CD14-positive monocyte (primary cell): Measurements from ENCODE around the gene SASS6. TPM values are rescaled to one million over a fixed set of nuclear protein-coding genes. Genes with fewer than 3 reads are reported as not detected.
"Not testable (repeated sequence)": the region's sequence is repeated elsewhere in the genome, so short reads cannot be mapped to it uniquely, and the experiment has no call there.

Experiments
- DNase-seq, 3 donors: peaks; one replicate each; pipeline ENCODE4 v3.0.0-alpha.2; 2011 to 2022
- H2AFZ ChIP-seq: 2 replicates; pipeline ENCODE4 v1.6.0; 2012; ENCODE audit warnings: mild to moderate bottlenecking, low read depth, low read length, inconsistent platforms; ENCODE audit not compliant: insufficient read depth, poor library complexity, severe bottlenecking
- H3K27ac ChIP-seq, 2 donors: 1 replicate in 1 of 2; 2 replicates in 1 of 2; pipeline ENCODE4 v1.5.1; 2012 to 2013; ENCODE audit warnings: low read length in 2 of 2, control low read depth in 1 of 2, inconsistent platforms in 1 of 2, low read depth in 1 of 2, mild to moderate bottlenecking in 1 of 2
- H3K27me3 ChIP-seq, 2 donors: one replicate each; pipeline versions ENCODE4 v1.6.0 to v1.6.1; 2011 to 2013; ENCODE audit warnings: low read length in 2 of 2; ENCODE audit not compliant: control insufficient read depth in 2 of 2, insufficient read depth in 2 of 2
- H3K36me3 ChIP-seq, 2 donors: replicated peaks in 1 of 2; 1 replicate in 1 of 2; 2 replicates in 1 of 2; pipeline versions ENCODE4 v1.5.1 to v1.6.1; 2012 to 2013; ENCODE audit warnings: low read length in 2 of 2, control low read depth in 1 of 2, inconsistent platforms in 1 of 2, mild to moderate bottlenecking in 1 of 2; ENCODE audit not compliant: insufficient read depth in 2 of 2, control insufficient read depth in 1 of 2
- H3K4me1 ChIP-seq, 2 donors: 1 replicate in 1 of 2; 2 replicates in 1 of 2; pipeline versions ENCODE4 v1.5.1 to v1.6.1; 2012 to 2013; ENCODE audit warnings: low read length in 2 of 2, control low read depth in 1 of 2, inconsistent platforms in 1 of 2, mild to moderate bottlenecking in 1 of 2, moderate library complexity in 1 of 2; ENCODE audit not compliant: insufficient read depth in 2 of 2, control insufficient read depth in 1 of 2
- H3K4me2 ChIP-seq: replicated peaks from 2 replicates; pipeline ENCODE3; 2012; ENCODE audit warnings: low read length, moderate library complexity, mild to moderate bottlenecking; ENCODE audit not compliant: poor library complexity, severe bottlenecking; ENCODE audit errors: extremely low read depth
- H3K4me3 ChIP-seq, 3 experiments: fragments of 200-600 bp in 1 of 3; sonication (generic) in 1 of 3; replicated peaks in 1 of 3; 1 replicate in 2 of 3; 2 replicates in 1 of 3; pipeline ENCODE4 v1.5.1; 2011 to 2013; ENCODE audit warnings: low read length in 3 of 3, mild to moderate bottlenecking in 3 of 3, control low read depth in 2 of 3, low read depth in 2 of 3, inconsistent platforms in 1 of 3, moderate library complexity in 1 of 3
- H3K79me2 ChIP-seq: 2 replicates; pipeline ENCODE4 v1.6.0; 2012; ENCODE audit warnings: mild to moderate bottlenecking, control low read depth, inconsistent platforms, low read length, moderate library complexity; ENCODE audit not compliant: insufficient read depth
- H3K9ac ChIP-seq: 2 replicates; pipeline ENCODE4 v1.6.0; 2017; ENCODE audit warnings: low read length, mild to moderate bottlenecking; ENCODE audit not compliant: insufficient read depth, poor library complexity, severe bottlenecking
- H3K9me3 ChIP-seq, 2 donors: replicated peaks in 1 of 2; 1 replicate in 1 of 2; 2 replicates in 1 of 2; pipeline versions ENCODE4 v1.5.1 to v1.6.1; 2012 to 2013; ENCODE audit warnings: low read length in 2 of 2, control low read depth in 1 of 2; ENCODE audit not compliant: control insufficient read depth in 1 of 2, insufficient read depth in 1 of 2
- H4K20me1 ChIP-seq: 2 replicates; pipeline ENCODE4 v1.6.0; 2012; ENCODE audit warnings: mild to moderate bottlenecking, low read length, control low read depth, moderate library complexity; ENCODE audit not compliant: insufficient read depth
- H3K27ac Mint-ChIP-seq, 7 donors: one replicate each; pipeline ENCODE4 v1.8.0; 2020; ENCODE audit warnings: mild to moderate bottlenecking in 7 of 7, mixed read lengths in 7 of 7, moderate library complexity in 6 of 7, inconsistent platforms in 2 of 7
- H3K27me3 Mint-ChIP-seq, 3 donors: one replicate each; pipeline ENCODE4 v1.8.0; 2021 to 2022; ENCODE audit warnings: low read depth in 3 of 3, mild to moderate bottlenecking in 3 of 3, mixed read lengths in 3 of 3, moderate library complexity in 3 of 3, inconsistent platforms in 1 of 3
- H3K36me3 Mint-ChIP-seq, 2 donors: one replicate each; pipeline ENCODE4 v1.8.0; 2020; ENCODE audit warnings: mixed read lengths in 2 of 2, inconsistent platforms in 1 of 2, mild to moderate bottlenecking in 1 of 2
- H3K4me1 Mint-ChIP-seq: one replicate; pipeline ENCODE4 v1.8.0; 2020; ENCODE audit warnings: mild to moderate bottlenecking, mixed read lengths
- H3K4me3 Mint-ChIP-seq, 2 donors: one replicate each; pipeline ENCODE4 v1.8.0; 2020; ENCODE audit warnings: mild to moderate bottlenecking in 2 of 2, mixed read lengths in 2 of 2, moderate library complexity in 1 of 2
- H3K9me3 Mint-ChIP-seq, 7 donors: one replicate each; pipeline ENCODE4 v1.8.0; 2020 to 2022; ENCODE audit warnings: mixed read lengths in 7 of 7, mild to moderate bottlenecking in 6 of 7, moderate library complexity in 6 of 7, inconsistent platforms in 2 of 7
- WGBS: methylation state at CpG from one replicate; pipeline ENCODE4 v1.1.5; 2013; ENCODE audit warnings: missing lambda C conversion rate; ENCODE audit not compliant: insufficient coverage; 5-methylcytosine and 5-hydroxymethylcytosine counted together
- intact Hi-C, 2 donors: fragments of 100-400 bp; cut with micrococcal nuclease; formaldehyde crosslinking; loops; one replicate each; pipeline versions ENCODE4 v1.15.0 to v1.15.1; 2023
- polyA plus RNA-seq, 3 donors: library from polyadenylated mRNA; depleted of rRNA in 1 of 3; unstranded in 2 of 3; stranded (reverse) in 1 of 3; fragments of 300-500 nt in 2 of 3; fragments of >200 nt in 1 of 3; fragmentation: Illumina TruSeq in 2 of 3; gene quantifications; 1 replicate in 2 of 3; 2 replicates in 1 of 3; pipeline ENCODE4 v1.2.3, GENCODE V29; 2012 to 2021
- TF ChIP-seq, protein P1 (sequence below): fragments of 200-600 bp; IDR thresholded peaks from one replicate; pipeline ENCODE4 v1.8.0; 2022; ENCODE audit warnings: antibody characterized with exemption, mild to moderate bottlenecking

The SASS6 gene
- polyA plus RNA-seq, 3 donors: 0.53 to 0.98 (median 0.93) TPM

- Histone ChIP-seq H4K20me1 (peaks cover 87% of the 10 kb centered on the region), H3K27me3 (no peaks in the 10 kb centered on the region), H3K36me3 (peaks cover 2 to 18% of the 10 kb centered on the region in 2 donors), H3K4me2 (no peak overlapping the region), H3K27ac (peak overlapping the region in 1 of 2 donors; percentile 42), H2AFZ (no peak overlapping the region), H3K9me3 (no peaks in the 10 kb centered on the region), H3K4me1 (peaks cover 43 to 63% of the 10 kb centered on the region in 2 donors), H3K4me3 (no peak overlapping the region), H3K79me2 (peaks cover 99% of the 10 kb centered on the region), H3K9ac (no peak overlapping the region)
- Mint-ChIP-seq H3K36me3 (peaks cover 12 to 15% of the 10 kb centered on the region in 2 donors), H3K27me3 (no peaks in the 10 kb centered on the region), H3K4me1 (peaks cover 52% of the 10 kb centered on the region), H3K4me3 (no peak overlapping the region), H3K27ac (peak overlapping the region in 5 of 7 donors; percentile 40 to 67 (median 54)), H3K9me3 (no peaks in the 10 kb centered on the region)
- TF ChIP-seq, protein P1, sequence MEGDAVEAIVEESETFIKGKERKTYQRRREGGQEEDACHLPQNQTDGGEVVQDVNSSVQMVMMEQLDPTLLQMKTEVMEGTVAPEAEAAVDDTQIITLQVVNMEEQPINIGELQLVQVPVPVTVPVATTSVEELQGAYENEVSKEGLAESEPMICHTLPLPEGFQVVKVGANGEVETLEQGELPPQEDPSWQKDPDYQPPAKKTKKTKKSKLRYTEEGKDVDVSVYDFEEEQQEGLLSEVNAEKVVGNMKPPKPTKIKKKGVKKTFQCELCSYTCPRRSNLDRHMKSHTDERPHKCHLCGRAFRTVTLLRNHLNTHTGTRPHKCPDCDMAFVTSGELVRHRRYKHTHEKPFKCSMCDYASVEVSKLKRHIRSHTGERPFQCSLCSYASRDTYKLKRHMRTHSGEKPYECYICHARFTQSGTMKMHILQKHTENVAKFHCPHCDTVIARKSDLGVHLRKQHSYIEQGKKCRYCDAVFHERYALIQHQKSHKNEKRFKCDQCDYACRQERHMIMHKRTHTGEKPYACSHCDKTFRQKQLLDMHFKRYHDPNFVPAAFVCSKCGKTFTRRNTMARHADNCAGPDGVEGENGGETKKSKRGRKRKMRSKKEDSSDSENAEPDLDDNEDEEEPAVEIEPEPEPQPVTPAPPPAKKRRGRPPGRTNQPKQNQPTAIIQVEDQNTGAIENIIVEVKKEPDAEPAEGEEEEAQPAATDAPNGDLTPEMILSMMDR: no peak
- no peak for DNase-seq
- 20% methylated on average over 1 of the region's 4 CpGs for WGBS
- intact Hi-C loops: no loop called here
Measured at GRCh38 chr1:100050139-100050538, 82.6 kb downstream of the SASS6 start.

DNA sequence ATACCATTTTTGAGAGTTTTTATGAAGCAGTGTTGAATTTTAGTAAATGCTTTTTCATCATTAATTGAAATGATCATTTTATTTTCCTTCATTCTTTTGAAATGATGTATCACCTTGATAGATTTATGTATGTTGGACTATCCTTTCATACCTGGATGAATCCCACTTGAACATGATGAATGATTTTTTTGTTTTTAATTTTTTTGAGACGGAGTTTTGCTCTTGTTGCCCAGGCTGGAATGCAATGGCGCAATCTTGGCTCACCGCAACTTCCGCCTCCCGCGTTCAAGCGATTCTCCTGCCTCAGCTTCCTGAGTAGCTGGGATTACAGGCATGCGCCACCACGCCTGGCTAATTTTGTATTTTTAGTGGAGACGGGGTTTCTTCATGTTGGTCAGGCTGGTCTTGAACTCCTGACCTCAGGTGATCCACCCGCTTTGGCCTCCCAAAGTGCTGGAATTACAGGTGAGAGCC lies 85.5 kb downstream of the SASS6 start:
- H3K36me3 ChIP-seq, H3K9ac ChIP-seq, H3K27me3 Mint-ChIP-seq, H3K9me3 ChIP-seq, H3K9me3 Mint-ChIP-seq, H3K27me3 ChIP-seq, H2AFZ ChIP-seq: not testable (repeated sequence)
- Histone ChIP-seq H3K4me1 (peaks cover 43 to 63% of the 10 kb centered on the region in 2 donors), H3K4me2 (peak overlapping the region; percentile 57), H3K27ac (peak overlapping the region; percentile 47 to 74), H3K4me3 (peak overlapping the region in 1 of 3 experiments; percentile 41), H4K20me1 (peaks cover 88% of the 10 kb centered on the region), H3K79me2 (peaks cover 99% of the 10 kb centered on the region)
- 36% methylated on average over 5 of the region's 11 CpGs for WGBS
- intact Hi-C loops: loop anchor here in 1 of 2 donors (1.0 kb wide), 1 partner anchor 9 kb away; a partner anchor contains a TSS
- Mint-ChIP-seq H3K4me1 (peaks cover 69% of the 10 kb centered on the region), H3K27ac (peak overlapping the region; percentile 80 to 95 (median 91)), H3K36me3 (peaks cover 13 to 16% of the 10 kb centered on the region in 2 donors), H3K4me3 (peak overlapping the region; percentile 37 to 48)
- DNase-seq: peak; percentile 23 to 69 (median 31)
